Left renal cortex interstitium (tissue), 4 donors: ENCODE measurements around the gene CATSPER4. TPM values are rescaled to one million over a fixed set of nuclear protein-coding genes. Genes with fewer than 3 reads are reported as not detected.

Experiments
- DNase-seq, 4 donors: peaks; one replicate each; pipeline ENCODE4 v3.0.0-alpha.2; 2013; ENCODE audit warnings: low read depth in 4 of 4, low spot score in 2 of 4, missing footprints in 1 of 4
- polyA plus RNA-seq, 4 donors: library from polyadenylated mRNA; unstranded; fragments of 120-200 nt; gene quantifications; one replicate each; pipeline ENCODE4 v1.2.1, GENCODE V29; 2013; ENCODE audit not compliant: insufficient read length in 4 of 4

The CATSPER4 gene
- polyA plus RNA-seq, 4 donors = 0.13 to 0.17 (median 0.16) TPM; not detected in 1

DNA sequence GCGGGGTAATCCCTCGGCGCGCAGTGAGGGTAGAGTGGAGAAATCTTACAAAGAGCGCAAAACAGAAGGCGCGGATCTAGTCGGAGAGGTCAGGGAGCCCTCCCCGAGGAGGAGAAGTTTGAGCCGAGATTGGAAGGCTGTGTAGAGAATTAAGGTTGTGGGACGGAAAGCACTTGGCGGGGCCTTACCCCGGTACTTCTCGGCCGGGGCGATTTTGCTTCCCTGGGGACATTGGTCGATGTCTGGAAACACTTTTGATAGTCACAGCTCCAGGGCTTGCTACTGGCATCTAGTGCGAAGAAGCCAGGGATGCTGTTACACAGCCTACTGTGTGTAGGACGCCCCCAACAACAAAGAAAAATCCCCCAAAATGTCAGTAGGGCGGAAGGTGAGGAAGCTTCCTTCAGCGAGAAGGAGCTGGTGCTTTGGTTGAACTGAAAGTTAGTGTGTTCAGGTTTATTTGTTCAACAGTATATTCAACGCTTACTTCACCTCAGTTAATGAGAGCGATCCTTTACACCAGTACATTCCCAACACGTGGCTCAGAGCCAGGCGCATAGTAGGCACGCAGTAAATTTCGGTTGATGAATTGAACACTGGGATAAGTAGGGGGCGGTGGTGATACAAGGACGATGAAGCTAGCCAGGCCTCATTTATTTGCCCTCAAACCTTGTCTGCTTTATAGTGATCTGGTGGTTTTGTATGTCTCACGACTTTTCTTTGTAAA, 44.4 kb downstream of the CATSPER4 start:
- DNase-seq = no peak

GRCh38 chr1:26237230-26237966, 47.0 kb downstream of the CATSPER4 start:
- DNase-seq = no peak

DNA sequence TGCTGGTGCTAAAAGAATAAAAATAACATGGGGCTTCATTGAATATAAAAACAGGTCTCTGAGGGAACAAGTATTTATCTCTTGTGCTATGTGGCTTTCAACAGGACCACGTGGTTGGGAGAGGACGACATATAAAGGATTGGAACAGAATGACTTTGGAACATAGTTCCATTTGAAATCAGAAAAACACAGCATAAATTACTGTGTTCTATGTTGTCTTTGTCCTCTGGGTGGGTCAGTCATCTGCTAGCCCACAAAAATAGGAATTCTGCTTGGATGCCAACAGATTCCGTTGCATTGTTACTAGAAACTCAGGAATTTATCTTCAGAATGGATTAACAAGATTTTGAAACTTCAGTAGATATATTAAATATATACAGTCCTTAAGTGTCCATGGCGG, 49.5 kb downstream of the CATSPER4 start:
- no peak for DNase-seq

Other genes with a start within 250 kb of the CATSPER4 start
- gene PAFAH2, start 192.5 kb upstream of the CATSPER4 start, polyA plus RNA-seq = 10 to 100 TPM; 14.1 to 23.4 (median 18.7) TPM
- gene EXTL1, start 168.8 kb upstream of the CATSPER4 start, polyA plus RNA-seq = 1 to 10 TPM; 1.3 to 2.4 (median 1.7) TPM
- gene SLC30A2, start 144.5 kb upstream of the CATSPER4 start, polyA plus RNA-seq = 1 to 10 TPM; 3.1 to 5.8 (median 4.2) TPM
- under 1 TPM; 0.62 to 0.87 (median 0.75) TPM for gene TRIM63, start 123.0 kb upstream of the CATSPER4 start, polyA plus RNA-seq
- 10 to 100 TPM; 17.3 to 20.6 (median 19.5) TPM for gene PDIK1L, start 78.8 kb upstream of the CATSPER4 start, polyA plus RNA-seq
- gene FAM110D, start 31.5 kb upstream of the CATSPER4 start, polyA plus RNA-seq = 1 to 10 TPM; 1.0 to 2.2 (median 1.3) TPM
- under 1 TPM in 3 of 4 donors, not detected in 1; 0.22 to 0.40 (median 0.23) TPM for gene C1orf232, start 21.6 kb upstream of the CATSPER4 start, polyA plus RNA-seq
- gene ZNF593, start 20.7 kb upstream of the CATSPER4 start, polyA plus RNA-seq = 10 to 100 TPM; 14.3 to 27.1 (median 19.5) TPM
- gene ZNF593OS, start 18.8 kb upstream of the CATSPER4 start, polyA plus RNA-seq = 1 to 10 TPM in 1 of 4 donors, under 1 TPM in 3; 0.41 to 1.4 (median 0.71) TPM
- 10 to 100 TPM in 3 of 4 donors, 1 to 10 TPM in 1; 9.4 to 24.4 (median 15.5) TPM for gene CNKSR1, start 13.1 kb upstream of the CATSPER4 start, polyA plus RNA-seq
- 10 to 100 TPM; 11.7 to 23.1 (median 19.2) TPM for gene CEP85, start 43.6 kb downstream of the CATSPER4 start, polyA plus RNA-seq
- gene SH3BGRL3, start 89.5 kb downstream of the CATSPER4 start, polyA plus RNA-seq = 100 to 1,000 TPM in 2 of 4 donors, 10 to 100 TPM in 2; 85.5 to 114 (median 100) TPM
- 10 to 100 TPM; 30.4 to 58.2 (median 44.6) TPM for gene UBXN11, start 116.0 kb downstream of the CATSPER4 start, polyA plus RNA-seq
- gene CD52, start 127.4 kb downstream of the CATSPER4 start, polyA plus RNA-seq = 1 to 10 TPM; 1.7 to 9.6 (median 5.3) TPM
- gene CRYBG2, start 163.5 kb downstream of the CATSPER4 start, polyA plus RNA-seq = 1 to 10 TPM in 1 of 4 donors, under 1 TPM in 3; 0.44 to 1.1 (median 0.79) TPM
- under 1 TPM in 1 of 4 donors, not detected in 3; 0.14 TPM for gene ZNF683, start 182.1 kb downstream of the CATSPER4 start, polyA plus RNA-seq
- under 1 TPM; 0.04 to 0.14 (median 0.08) TPM for gene LIN28A, start 220.2 kb downstream of the CATSPER4 start, polyA plus RNA-seq
- gene DHDDS, start 241.7 kb downstream of the CATSPER4 start, polyA plus RNA-seq = 10 to 100 TPM; 29.6 to 43.2 (median 39.2) TPM